H1 (cell line): ENCODE measurements around the gene NOC2L. TPM values are rescaled to one million over a fixed set of nuclear protein-coding genes. Genes with fewer than 3 reads are reported as not detected.
A peak's percentile ranks its signal among the peaks of the same experiment; 100 is the strongest.

Experiments used
- CTCF ChIA-PET: fragments of 300-600 bp; sonication (Branson Sonifier 250); formaldehyde crosslinking; loops from one replicate; lab custom pipeline; 2021; ENCODE audit not compliant: partially characterized antibody; lab: Charles Lee
- POLR2A ChIA-PET: fragments of 300-600 bp; sonication (Branson Sonifier 250); formaldehyde crosslinking; loops from one replicate; lab custom pipeline; 2021; ENCODE audit warnings: inconsistent platforms; ENCODE audit not compliant: partially characterized antibody; lab: Charles Lee
- DNase-seq, 2 experiments: peaks; one replicate each; pipeline versions ENCODE4 v3.0.0 to v3.0.0-alpha.2; 2010 to 2022; ENCODE audit warnings: low spot score in 2 of 2, low read depth in 1 of 2, mixed read lengths in 1 of 2
- FAIRE-seq: peaks from 2 replicates; lab custom pipeline; 2011; peaks lifted over from hg19 to GRCh38; lab: Jason Lieb, UNC
- H2AFZ ChIP-seq: 2 replicates; pipeline ENCODE4 v1.8.1; 2012; ENCODE audit warnings: low read length, inconsistent platforms
- H2AK5ac ChIP-seq: 2 replicates; pipeline ENCODE4 v1.6.1; 2013; ENCODE audit warnings: low read depth, low read length
- H2BK120ac ChIP-seq: replicated peaks from 2 replicates; pipeline ENCODE3; 2013; ENCODE audit warnings: low read depth, low read length, inconsistent platforms
- H2BK12ac ChIP-seq: 2 replicates; pipeline ENCODE4 v1.6.1; 2013; ENCODE audit warnings: low read depth, low read length
- H2BK15ac ChIP-seq: 2 replicates; pipeline ENCODE4 v1.6.1; 2013; ENCODE audit warnings: low read length
- H2BK20ac ChIP-seq: 2 replicates; pipeline ENCODE4 v1.6.1; 2013; ENCODE audit warnings: low read length
- H2BK5ac ChIP-seq: 2 replicates; pipeline ENCODE4 v1.6.1; 2013; ENCODE audit warnings: low read depth, low read length
- H3K14ac ChIP-seq: 2 replicates; pipeline ENCODE4 v1.6.1; 2013; ENCODE audit warnings: inconsistent platforms; ENCODE audit not compliant: insufficient read length
- H3K18ac ChIP-seq: 2 replicates; pipeline ENCODE4 v1.6.1; 2013; ENCODE audit warnings: low read length; ENCODE audit errors: extremely low read depth
- H3K23ac ChIP-seq: 2 replicates; pipeline ENCODE4 v1.6.1; 2013; ENCODE audit warnings: inconsistent platforms; ENCODE audit not compliant: insufficient read length
- H3K23me2 ChIP-seq: 2 replicates; pipeline ENCODE4 v1.6.1; 2013; ENCODE audit warnings: low read depth, low read length
- H3K27ac ChIP-seq: 2 replicates; pipeline ENCODE4 v1.6.1; 2011; ENCODE audit warnings: low read depth, low read length, inconsistent platforms
- H3K27me3 ChIP-seq, 4 experiments: replicated peaks in 1 of 4; 1 replicate in 1 of 4; 2 replicates in 3 of 4; pipeline versions ENCODE4 v1.6.1 to v1.8.1; 2011 to 2013; ENCODE audit warnings: low read length in 3 of 4, mild to moderate bottlenecking in 3 of 4, inconsistent platforms in 2 of 4, mixed read lengths in 2 of 4, moderate library complexity in 1 of 4; ENCODE audit not compliant: control insufficient read depth in 3 of 4, insufficient read depth in 3 of 4; ENCODE audit errors: extremely low read depth in 1 of 4
- H3K36me3 ChIP-seq, 4 experiments: 2 replicates each; pipeline versions ENCODE4 v1.6.1 to v1.8.1; 2011 to 2013; ENCODE audit warnings: mild to moderate bottlenecking in 4 of 4, low read length in 3 of 4, moderate library complexity in 2 of 4, control low read depth in 1 of 4, inconsistent platforms in 1 of 4; ENCODE audit not compliant: insufficient read depth in 4 of 4, control insufficient read depth in 2 of 4
- H3K4ac ChIP-seq: replicated peaks from 2 replicates; pipeline ENCODE3; 2013; ENCODE audit warnings: low read length, low read depth, mixed read lengths, inconsistent platforms; ENCODE audit not compliant: insufficient read length
- H3K4me1 ChIP-seq, 4 experiments: replicated peaks in 1 of 4; 1 replicate in 1 of 4; 2 replicates in 3 of 4; pipeline versions ENCODE4 v1.6.1 to v1.8.1; 2011 to 2013; ENCODE audit warnings: low read length in 3 of 4, inconsistent platforms in 2 of 4, mixed read lengths in 1 of 4; ENCODE audit not compliant: insufficient read depth in 4 of 4, control insufficient read depth in 3 of 4
- H3K4me2 ChIP-seq, 2 experiments: 2 replicates each; pipeline versions ENCODE4 v1.6.1 to v1.8.1; 2011 to 2013; ENCODE audit warnings: low read depth in 2 of 2, low read length in 2 of 2, control low read depth in 1 of 2, inconsistent platforms in 1 of 2, mild to moderate bottlenecking in 1 of 2; ENCODE audit not compliant: insufficient read depth in 1 of 2
- H3K4me3 ChIP-seq, 4 experiments: fragments of 200-600, 300-600 bp in 1 of 4; sonication (generic), shearing (Covaris generic), sonication (Bioruptor Twin) in 1 of 4; 2 replicates each; pipeline versions ENCODE4 v1.5.1 to v1.8.1; 2011 to 2016; ENCODE audit warnings: low read length in 4 of 4, low read depth in 3 of 4, control low read depth in 2 of 4, inconsistent platforms in 2 of 4, mild to moderate bottlenecking in 2 of 4, mixed read lengths in 1 of 4, moderate library complexity in 1 of 4; ENCODE audit not compliant: insufficient read depth in 2 of 4; ENCODE audit errors: extremely low read depth in 1 of 4
- H3K56ac ChIP-seq: replicated peaks from 2 replicates; pipeline ENCODE3; 2013; ENCODE audit warnings: low read depth, mild to moderate bottlenecking, mixed read lengths, low read length, inconsistent platforms; ENCODE audit not compliant: insufficient read length
- H3K79me1 ChIP-seq: 2 replicates; pipeline ENCODE4 v1.6.1; 2013; ENCODE audit warnings: low read depth, low read length, control low read depth
- H3K79me2 ChIP-seq, 2 experiments: 2 replicates each; pipeline versions ENCODE4 v1.6.1 to v1.8.1; 2012 to 2013; ENCODE audit warnings: low read length in 2 of 2, mild to moderate bottlenecking in 2 of 2, inconsistent platforms in 1 of 2; ENCODE audit not compliant: insufficient read depth in 2 of 2, control insufficient read depth in 1 of 2
- H3K9ac ChIP-seq, 4 experiments: replicated peaks in 1 of 4; 1 replicate in 1 of 4; 2 replicates in 3 of 4; pipeline versions ENCODE4 v1.6.1 to v1.8.1; 2011 to 2013; ENCODE audit warnings: low read depth in 3 of 4, low read length in 3 of 4, control low read depth in 2 of 4, mild to moderate bottlenecking in 2 of 4, moderate library complexity in 2 of 4, inconsistent platforms in 1 of 4; ENCODE audit errors: extremely low read depth in 1 of 4
- H3K9me3 ChIP-seq, 2 experiments: 2 replicates each; pipeline versions ENCODE4 v1.6.1 to v1.8.1; 2012 to 2013; ENCODE audit warnings: mild to moderate bottlenecking in 2 of 2, moderate library complexity in 2 of 2, control low read depth in 1 of 2, inconsistent platforms in 1 of 2, low read depth in 1 of 2, low read length in 1 of 2, mixed read lengths in 1 of 2; ENCODE audit not compliant: insufficient read depth in 2 of 2
- H4K20me1 ChIP-seq, 2 experiments: replicated peaks in 1 of 2; 2 replicates each; pipeline versions ENCODE3 to v1.8.1; 2011 to 2013; ENCODE audit warnings: inconsistent platforms in 2 of 2, low read length in 2 of 2, mild to moderate bottlenecking in 1 of 2; ENCODE audit not compliant: insufficient read depth in 2 of 2, control insufficient read depth in 1 of 2
- H4K5ac ChIP-seq: 2 replicates; pipeline ENCODE4 v1.6.1; 2013; ENCODE audit warnings: low read length, low read depth, mixed read lengths, inconsistent platforms; ENCODE audit not compliant: insufficient read length
- H4K8ac ChIP-seq: 2 replicates; pipeline ENCODE4 v1.8.0; 2013; ENCODE audit warnings: mild to moderate bottlenecking, moderate library complexity, low read length, inconsistent platforms; ENCODE audit not compliant: insufficient read depth; ENCODE audit errors: extremely low read depth
- H4K91ac ChIP-seq: replicated peaks from 2 replicates; pipeline ENCODE3; 2013; ENCODE audit warnings: low read length, mixed read lengths, inconsistent platforms; ENCODE audit not compliant: insufficient read length
- ASH2L ChIP-seq: fragments of 200-600, 300-600 bp; sonication (generic); IDR thresholded peaks from one replicate; pipeline ENCODE4 v1.7.1; 2017; ENCODE audit warnings: low read length
- BRCA1 ChIP-seq: IDR thresholded peaks from 2 replicates; pipeline ENCODE4 v1.6.1; 2012; ENCODE audit warnings: low read depth, low read length, improper control_type of control experiment
- CTBP2 ChIP-seq: IDR thresholded peaks from 2 replicates; pipeline ENCODE4 v1.7.0; 2011; ENCODE audit warnings: borderline replicate concordance, mild to moderate bottlenecking, moderate library complexity, mixed read lengths, low read length; ENCODE audit not compliant: insufficient read depth, insufficient read length
- KDM4A ChIP-seq: IDR thresholded peaks from one replicate; pipeline ENCODE4 v1.7.1; 2012; ENCODE audit warnings: low read depth, mild to moderate bottlenecking, moderate library complexity, low read length, inconsistent platforms; ENCODE audit not compliant: severe bottlenecking
- POLR2A ChIP-seq, 2 experiments: IDR thresholded peaks; 1 replicate in 1 of 2; 2 replicates in 1 of 2; pipeline ENCODE4 v1.6.1; 2011; ENCODE audit warnings: low read depth in 2 of 2, low read length in 2 of 2, mild to moderate bottlenecking in 2 of 2; ENCODE audit errors: control extremely low read depth in 1 of 2
- RXRA ChIP-seq: IDR thresholded peaks from 2 replicates; pipeline ENCODE4 v1.6.1; 2011; ENCODE audit warnings: low read depth, mild to moderate bottlenecking, low read length, moderate library complexity; ENCODE audit not compliant: insufficient read depth
- SP4 ChIP-seq: IDR thresholded peaks from 2 replicates; pipeline ENCODE4 v1.6.1; 2012; ENCODE audit warnings: low read length, inconsistent platforms
- WGBS, 2 experiments: shearing (Covaris generic) in 1 of 2; methylation state at CpG; one replicate each; pipeline versions ENCODE4 v1.1.6 to v1.1.7; 2013 to 2015; ENCODE audit warnings: low lambda C conversion rate in 2 of 2, mixed read lengths in 2 of 2, inconsistent platforms in 1 of 2, low coverage in 1 of 2, missing lambda C conversion rate in 1 of 2; ENCODE audit not compliant: insufficient replicate concordance in 2 of 2, insufficient coverage in 1 of 2, insufficient read length in 1 of 2; ENCODE audit errors: extremely low coverage in 1 of 2, missing lambda C conversion rate in 1 of 2; 5-methylcytosine and 5-hydroxymethylcytosine counted together
- polyA plus RNA-seq, 7 experiments: library from polyadenylated mRNA; depleted of rRNA in 3 of 7; stranded (reverse) in 5 of 7; unstranded in 2 of 7; fragments of >200 nt in 5 of 7; fragments of 200-250 nt in 2 of 7; gene quantifications; 1 replicate in 5 of 7; 2 replicates in 1 of 7; 4 replicates in 1 of 7; pipeline versions ENCODE4 v1.2.1 to v1.2.3, GENCODE V29; 2011 to 2013; ENCODE audit warnings: missing spikeins in 2 of 7, mixed read lengths in 2 of 7
- total RNA-seq: library from RNA; stranded (reverse); fragmentation: NEBNext Ultra II Directional; extraction: Animal tissue kit (Norgen Biotek cat#: 25700); gene quantifications from 2 replicates; pipeline ENCODE4 v1.2.1, GENCODE V29; 2021

Gene NOC2L
- total and polyA plus RNA-seq, 2 of the 8 experiments (the other 6 are each of a cell fraction or from before 2014, with no cell fraction given), result 74.7 to 130 TPM

DNA sequence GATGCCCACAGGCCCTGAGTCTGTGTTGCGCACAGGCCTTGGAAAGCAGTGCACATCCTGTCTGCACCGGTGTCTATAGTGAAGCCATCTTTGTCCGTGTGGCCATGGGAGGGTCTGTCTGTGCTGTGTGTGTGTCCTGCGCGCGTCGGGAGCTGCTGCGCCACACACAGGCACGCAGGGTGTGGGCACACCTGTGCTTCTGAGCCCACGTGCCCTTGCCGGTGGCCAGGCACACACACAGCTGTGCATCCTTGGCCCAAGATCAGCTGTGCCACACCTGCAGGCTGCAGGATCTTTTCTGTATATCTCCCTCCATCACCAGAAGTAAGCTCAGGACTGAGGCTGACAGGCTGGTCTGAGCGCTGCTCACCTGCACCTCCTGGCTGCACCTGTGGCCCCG, 38.5 kb downstream of the NOC2L start:
- peaks cover 58 to 98% (median 88%) of the 10 kb centered on the region in 4 experiments for H3K27me3 ChIP-seq
- no peaks in the 10 kb centered on the region for H3K79me2 ChIP-seq
- H3K36me3 ChIP-seq, result peaks cover 0 to 8% (median 0%) of the 10 kb centered on the region in 4 experiments; a peak in 1 of 8 replicates
- H3K9me3 ChIP-seq, result no peaks in the 10 kb centered on the region
- H3K9ac ChIP-seq, result no peak overlapping the region
- H3K4me2 ChIP-seq, result peak overlapping the region; percentile 48 to 55
- H2BK15ac ChIP-seq, result peak overlapping the region; percentile 83; the same call in 1 of the 2 replicates
- H3K4me1 ChIP-seq, result peaks cover 0 to 31% (median 18%) of the 10 kb centered on the region in 4 experiments; a peak in 6 of 7 replicates
- H3K23ac ChIP-seq, result no peak overlapping the region
- H4K8ac ChIP-seq, result no peak overlapping the region
- H2AFZ ChIP-seq, result no peak overlapping the region
- H3K18ac ChIP-seq, result peak overlapping the region; percentile 38; the same call in 1 of the 2 replicates
- DNase-seq, result no peak
- peaks cover 13 to 24% of the 10 kb centered on the region in 2 experiments for H4K20me1 ChIP-seq
- H4K91ac ChIP-seq, result peak overlapping the region; percentile 17
- peak overlapping the region; percentile 69 for H3K4ac ChIP-seq
- TF ChIP-seq BRCA1 (no peak), POLR2A (IDR thresholded peaks at IDR 0.05; ENCODE audit: control extremely low read depth in 1 of 2, low read depth in 2 of 2, low read length in 2 of 2) (no peak), KDM4A (no peak), ASH2L (no peak), RXRA (no peak), SP4 (no peak), CTBP2 (no peak)
- FAIRE-seq, result no peak
- H3K23me2 ChIP-seq, result peaks cover 6% of the 10 kb centered on the region; the same call in 1 of the 2 replicates
- H2BK12ac ChIP-seq, result peak overlapping the region; percentile 82; the same call in 1 of the 2 replicates
- H2BK120ac ChIP-seq, result no peak overlapping the region
- H3K79me1 ChIP-seq, result no peaks in the 10 kb centered on the region
- POLR2A ChIA-PET, result interaction anchor here (0.6 to 1.4 kb wide), 4 partner anchors 19 to 111 kb away, joined by 3 read pairs; no protein-coding TSS in a partner anchor
- H2BK5ac ChIP-seq, result no peak overlapping the region
- no peak overlapping the region for H3K56ac ChIP-seq
- H3K4me3 ChIP-seq, result peak overlapping the region in 1 of 4 experiments; percentile 44; a peak in 3 of 8 replicates
- H2AK5ac ChIP-seq, result no peak overlapping the region
- WGBS, 2 experiments, result 74% methylated on average over 13 of the region's 13 CpGs; no CpG with 5 or more reads in 1 of the 2 experiments
- H2BK20ac ChIP-seq, result no peak overlapping the region; the same call in 1 of the 2 replicates
- no peak overlapping the region for H4K5ac ChIP-seq
- H3K14ac ChIP-seq, result no peak overlapping the region
- no peak overlapping the region for H3K27ac ChIP-seq
- CTCF ChIA-PET, result interaction anchor here (0.6 to 3.0 kb wide), 7 partner anchors 9 to 141 kb away, joined by 3 to 20 read pairs (median 8); no protein-coding TSS in a partner anchor
